Measurements from ENCODE around the gene GSTM2. TPM values are rescaled to one million over a fixed set of nuclear protein-coding genes. Genes with fewer than 3 reads are reported as not detected.
"Not testable (repeated sequence)": the region's sequence is repeated elsewhere in the genome, so short reads cannot be mapped to it uniquely, and the experiment has no call there.

Gene GSTM2
- total RNA-seq, 1 donor from 2014 or later: 32.9 TPM

- peaks cover 22 to 34% (median 29%) of the 10 kb centered on the region in 3 donors for H3K36me3 ChIP-seq (ENCODE audit: control insufficient read depth in 3 of 3, insufficient read depth in 3 of 3, low read length in 3 of 3)
These were observed 7.7 kb upstream of the GSTM2 start for GRCh38 chr1:109659997-109660690.

GRCh38 chr1:109660691-109661026 is 7.2 kb upstream of the GSTM2 start:
- not testable (repeated sequence) for H3K4me3 ChIP-seq (ENCODE audit: low read length in 3 of 3); H3K9ac ChIP-seq (ENCODE audit: low read depth in 1 of 3, low read length in 3 of 3); H3K9me3 ChIP-seq (ENCODE audit: control insufficient read depth in 3 of 3, low read length in 3 of 3); H3K27ac ChIP-seq (ENCODE audit: low read depth, low read length); H3K27me3 ChIP-seq (ENCODE audit: control insufficient read depth in 3 of 3, insufficient read depth in 3 of 3, low read length in 3 of 3)
- Histone ChIP-seq H3K4me1 (ENCODE audit: control insufficient read depth in 3 of 3, insufficient read depth in 3 of 3, low read length in 3 of 3) (peaks cover 15 to 31% (median 15%) of the 10 kb centered on the region in 3 donors), H3K36me3 (ENCODE audit: control insufficient read depth in 3 of 3, insufficient read depth in 3 of 3, low read length in 3 of 3) (peaks cover 22 to 34% (median 29%) of the 10 kb centered on the region in 3 donors)

More at GRCh38 chr1:109659997-109660690, 7.7 kb upstream of the GSTM2 start:
- Histone ChIP-seq H3K27ac (ENCODE audit: low read depth, low read length) (no peak overlapping the region), H3K9me3 (ENCODE audit: control insufficient read depth in 3 of 3, low read length in 3 of 3) (no peaks in the 10 kb centered on the region), H3K27me3 (ENCODE audit: control insufficient read depth in 3 of 3, insufficient read depth in 3 of 3, low read length in 3 of 3) (no peaks in the 10 kb centered on the region), H3K9ac (ENCODE audit: low read depth in 1 of 3, low read length in 3 of 3) (no peak overlapping the region), H3K4me1 (ENCODE audit: control insufficient read depth in 3 of 3, insufficient read depth in 3 of 3, low read length in 3 of 3) (peaks cover 20 to 36% (median 20%) of the 10 kb centered on the region in 3 donors), H3K4me3 (ENCODE audit: low read length in 3 of 3) (no peak overlapping the region)

GRCh38 chr1:109661391-109661790 is 6.5 kb upstream of the GSTM2 start:
- Histone ChIP-seq H3K9ac (ENCODE audit: low read depth in 1 of 3, low read length in 3 of 3) (no peak overlapping the region), H3K4me1 (ENCODE audit: control insufficient read depth in 3 of 3, insufficient read depth in 3 of 3, low read length in 3 of 3) (peaks cover 13 to 26% (median 15%) of the 10 kb centered on the region in 3 donors), H3K9me3 (ENCODE audit: control insufficient read depth in 3 of 3, low read length in 3 of 3) (no peaks in the 10 kb centered on the region), H3K4me3 (ENCODE audit: low read length in 3 of 3) (no peak overlapping the region), H3K27me3 (ENCODE audit: control insufficient read depth in 3 of 3, insufficient read depth in 3 of 3, low read length in 3 of 3) (no peaks in the 10 kb centered on the region), H3K36me3 (ENCODE audit: control insufficient read depth in 3 of 3, insufficient read depth in 3 of 3, low read length in 3 of 3) (peaks cover 22 to 34% (median 30%) of the 10 kb centered on the region in 3 donors), H3K27ac (ENCODE audit: low read depth, low read length) (no peak overlapping the region)

- H3K4me1 ChIP-seq (ENCODE audit: control insufficient read depth in 3 of 3, insufficient read depth in 3 of 3, low read length in 3 of 3): peaks cover 8 to 19% (median 11%) of the 10 kb centered on the region in 3 donors
- no peak overlapping the region for H3K9ac ChIP-seq (ENCODE audit: low read depth in 1 of 3, low read length in 3 of 3)
- H3K36me3 ChIP-seq (ENCODE audit: control insufficient read depth in 3 of 3, insufficient read depth in 3 of 3, low read length in 3 of 3): peaks cover 18 to 27% (median 19%) of the 10 kb centered on the region in 3 donors
- H3K27me3 ChIP-seq (ENCODE audit: control insufficient read depth in 3 of 3, insufficient read depth in 3 of 3, low read length in 3 of 3): no peaks in the 10 kb centered on the region
- H3K27ac ChIP-seq (ENCODE audit: low read depth, low read length): no peak overlapping the region
- H3K4me3 ChIP-seq (ENCODE audit: low read length in 3 of 3): no peak overlapping the region
- H3K9me3 ChIP-seq (ENCODE audit: control insufficient read depth in 3 of 3, low read length in 3 of 3): no peaks in the 10 kb centered on the region
These were observed 3.2 kb upstream of the GSTM2 start for GRCh38 chr1:109664671-109665070.

GRCh38 chr1:109668123-109668775 is 392 bp downstream of the GSTM2 start:
- H3K27me3 ChIP-seq (ENCODE audit: control insufficient read depth in 3 of 3, insufficient read depth in 3 of 3, low read length in 3 of 3): no peaks in the 10 kb centered on the region
- H3K9me3 ChIP-seq (ENCODE audit: control insufficient read depth in 3 of 3, low read length in 3 of 3): no peaks in the 10 kb centered on the region
- peaks cover 6 to 17% (median 17%) of the 10 kb centered on the region in 3 donors for H3K36me3 ChIP-seq (ENCODE audit: control insufficient read depth in 3 of 3, insufficient read depth in 3 of 3, low read length in 3 of 3)
- peak overlapping the region; percentile 70 to 74 (median 72) for H3K4me3 ChIP-seq (ENCODE audit: low read length in 3 of 3)
- H3K9ac ChIP-seq (ENCODE audit: low read depth in 1 of 3, low read length in 3 of 3): peak overlapping the region; percentile 67 to 81 (median 80)
- H3K27ac ChIP-seq (ENCODE audit: low read depth, low read length): no peak overlapping the region
- peaks cover 8 to 21% (median 10%) of the 10 kb centered on the region in 3 donors for H3K4me1 ChIP-seq (ENCODE audit: control insufficient read depth in 3 of 3, insufficient read depth in 3 of 3, low read length in 3 of 3)

GRCh38 chr1:109669246-109669948 is 1.5 kb downstream of the GSTM2 start:
- no peak overlapping the region for H3K27ac ChIP-seq (ENCODE audit: low read depth, low read length)
- H3K9me3 ChIP-seq (ENCODE audit: control insufficient read depth in 3 of 3, low read length in 3 of 3): no peaks in the 10 kb centered on the region
- no peak overlapping the region for H3K9ac ChIP-seq (ENCODE audit: low read depth in 1 of 3, low read length in 3 of 3)
- no peaks in the 10 kb centered on the region for H3K27me3 ChIP-seq (ENCODE audit: control insufficient read depth in 3 of 3, insufficient read depth in 3 of 3, low read length in 3 of 3)
- no peak overlapping the region for H3K4me3 ChIP-seq (ENCODE audit: low read length in 3 of 3)
- H3K36me3 ChIP-seq (ENCODE audit: control insufficient read depth in 3 of 3, insufficient read depth in 3 of 3, low read length in 3 of 3): peaks cover 6 to 20% (median 19%) of the 10 kb centered on the region in 3 donors
- H3K4me1 ChIP-seq (ENCODE audit: control insufficient read depth in 3 of 3, insufficient read depth in 3 of 3, low read length in 3 of 3): peaks cover 5 to 14% (median 6%) of the 10 kb centered on the region in 3 donors

GRCh38 chr1:109669949-109670302 is 2.1 kb downstream of the GSTM2 start:
- H3K27me3 ChIP-seq (ENCODE audit: control insufficient read depth in 3 of 3, insufficient read depth in 3 of 3, low read length in 3 of 3); H3K27ac ChIP-seq (ENCODE audit: low read depth, low read length); H3K9ac ChIP-seq (ENCODE audit: low read depth in 1 of 3, low read length in 3 of 3); H3K4me3 ChIP-seq (ENCODE audit: low read length in 3 of 3); H3K9me3 ChIP-seq (ENCODE audit: control insufficient read depth in 3 of 3, low read length in 3 of 3): not testable (repeated sequence)
- Histone ChIP-seq H3K4me1 (ENCODE audit: control insufficient read depth in 3 of 3, insufficient read depth in 3 of 3, low read length in 3 of 3) (peaks cover 5 to 14% (median 6%) of the 10 kb centered on the region in 3 donors), H3K36me3 (ENCODE audit: control insufficient read depth in 3 of 3, insufficient read depth in 3 of 3, low read length in 3 of 3) (peaks cover 6 to 20% (median 19%) of the 10 kb centered on the region in 3 donors)

GRCh38 chr1:109671067-109671466 is 3.2 kb downstream of the GSTM2 start:
- no peak overlapping the region for H3K9ac ChIP-seq (ENCODE audit: low read depth in 1 of 3, low read length in 3 of 3)
- no peaks in the 10 kb centered on the region for H3K27me3 ChIP-seq (ENCODE audit: control insufficient read depth in 3 of 3, insufficient read depth in 3 of 3, low read length in 3 of 3)
- H3K4me3 ChIP-seq (ENCODE audit: low read length in 3 of 3): no peak overlapping the region
- no peaks in the 10 kb centered on the region for H3K9me3 ChIP-seq (ENCODE audit: control insufficient read depth in 3 of 3, low read length in 3 of 3)
- peaks cover 6 to 20% (median 19%) of the 10 kb centered on the region in 3 donors for H3K36me3 ChIP-seq (ENCODE audit: control insufficient read depth in 3 of 3, insufficient read depth in 3 of 3, low read length in 3 of 3)
- H3K27ac ChIP-seq (ENCODE audit: low read depth, low read length): no peak overlapping the region
- peaks cover 6 to 18% (median 7%) of the 10 kb centered on the region in 3 donors for H3K4me1 ChIP-seq (ENCODE audit: control insufficient read depth in 3 of 3, insufficient read depth in 3 of 3, low read length in 3 of 3)

GRCh38 chr1:109673861-109674260 is 6.0 kb downstream of the GSTM2 start:
- not testable (repeated sequence) for H3K27ac ChIP-seq (ENCODE audit: low read depth, low read length); H3K9ac ChIP-seq (ENCODE audit: low read depth in 1 of 3, low read length in 3 of 3); H3K27me3 ChIP-seq (ENCODE audit: control insufficient read depth in 3 of 3, insufficient read depth in 3 of 3, low read length in 3 of 3); H3K9me3 ChIP-seq (ENCODE audit: control insufficient read depth in 3 of 3, low read length in 3 of 3); H3K4me3 ChIP-seq (ENCODE audit: low read length in 3 of 3)
- peaks cover 6 to 19% (median 18%) of the 10 kb centered on the region in 3 donors for H3K36me3 ChIP-seq (ENCODE audit: control insufficient read depth in 3 of 3, insufficient read depth in 3 of 3, low read length in 3 of 3)
- H3K4me1 ChIP-seq (ENCODE audit: control insufficient read depth in 3 of 3, insufficient read depth in 3 of 3, low read length in 3 of 3): peaks cover 3 to 21% (median 13%) of the 10 kb centered on the region in 3 donors

Measured in skeletal muscle tissue (tissue), 4 donors.